Stimulated activated CD4-positive, alpha-beta T cell treated with anti-CD3 and anti-CD28 coated beads, Interleukin-1b, Interleukin-23, amount 100 ng/mL, for 4 hours (primary cell): ENCODE data around the gene NUFIP2.
A peak's percentile ranks its signal among the peaks of the same experiment; 100 is the strongest.
"Not testable (repeated sequence)": the region's sequence is repeated elsewhere in the genome, so short reads cannot be mapped to it uniquely, and the experiment has no call there.

ENCODE experiments used
- DNase-seq, 2 donors: peaks; one replicate each; pipeline ENCODE4 v3.0.0-alpha.2; 2020; ENCODE audit warnings: low read depth in 2 of 2

Gene NUFIP2, protein sequence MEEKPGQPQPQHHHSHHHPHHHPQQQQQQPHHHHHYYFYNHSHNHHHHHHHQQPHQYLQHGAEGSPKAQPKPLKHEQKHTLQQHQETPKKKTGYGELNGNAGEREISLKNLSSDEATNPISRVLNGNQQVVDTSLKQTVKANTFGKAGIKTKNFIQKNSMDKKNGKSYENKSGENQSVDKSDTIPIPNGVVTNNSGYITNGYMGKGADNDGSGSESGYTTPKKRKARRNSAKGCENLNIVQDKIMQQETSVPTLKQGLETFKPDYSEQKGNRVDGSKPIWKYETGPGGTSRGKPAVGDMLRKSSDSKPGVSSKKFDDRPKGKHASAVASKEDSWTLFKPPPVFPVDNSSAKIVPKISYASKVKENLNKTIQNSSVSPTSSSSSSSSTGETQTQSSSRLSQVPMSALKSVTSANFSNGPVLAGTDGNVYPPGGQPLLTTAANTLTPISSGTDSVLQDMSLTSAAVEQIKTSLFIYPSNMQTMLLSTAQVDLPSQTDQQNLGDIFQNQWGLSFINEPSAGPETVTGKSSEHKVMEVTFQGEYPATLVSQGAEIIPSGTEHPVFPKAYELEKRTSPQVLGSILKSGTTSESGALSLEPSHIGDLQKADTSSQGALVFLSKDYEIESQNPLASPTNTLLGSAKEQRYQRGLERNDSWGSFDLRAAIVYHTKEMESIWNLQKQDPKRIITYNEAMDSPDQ

DNA sequence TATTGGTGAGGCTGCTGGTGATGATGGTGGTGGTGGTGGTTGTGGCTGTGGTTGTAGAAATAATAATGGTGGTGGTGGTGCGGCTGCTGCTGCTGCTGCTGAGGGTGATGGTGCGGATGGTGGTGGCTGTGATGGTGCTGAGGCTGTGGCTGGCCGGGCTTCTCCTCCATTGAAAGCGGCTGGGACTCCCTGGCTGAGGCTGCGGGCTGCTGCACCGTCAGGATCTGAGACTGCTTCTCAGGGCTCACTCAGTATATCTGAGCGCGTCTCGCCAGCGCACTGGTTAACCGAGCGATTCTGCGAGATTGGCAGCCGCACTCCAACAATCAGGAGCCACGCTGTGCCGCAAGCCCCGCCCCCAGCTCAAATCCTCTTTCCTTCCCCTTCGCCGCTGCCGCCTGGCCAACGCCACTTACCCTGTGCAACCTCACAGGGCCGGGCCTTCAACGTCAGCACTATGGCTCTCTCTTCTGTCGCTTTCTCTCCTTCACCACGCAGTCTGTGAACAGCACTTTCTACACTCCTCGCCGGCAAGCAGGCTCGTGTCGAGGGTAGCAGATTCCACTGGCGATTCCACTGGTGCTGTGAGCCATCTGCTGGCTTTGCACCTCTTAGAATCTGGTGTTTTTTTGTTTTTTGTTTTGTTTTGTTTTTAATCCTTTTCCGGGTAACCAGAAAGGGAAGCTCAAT, at the start of gene NUFIP2:
Gene NUFIP2 (minus strand): TSS at position 259 of the 690 bp plus-strand sequence. CDS start 89 bp downstream, at position 170.
- peak; percentile 96 to 98 for DNase-seq

DNA sequence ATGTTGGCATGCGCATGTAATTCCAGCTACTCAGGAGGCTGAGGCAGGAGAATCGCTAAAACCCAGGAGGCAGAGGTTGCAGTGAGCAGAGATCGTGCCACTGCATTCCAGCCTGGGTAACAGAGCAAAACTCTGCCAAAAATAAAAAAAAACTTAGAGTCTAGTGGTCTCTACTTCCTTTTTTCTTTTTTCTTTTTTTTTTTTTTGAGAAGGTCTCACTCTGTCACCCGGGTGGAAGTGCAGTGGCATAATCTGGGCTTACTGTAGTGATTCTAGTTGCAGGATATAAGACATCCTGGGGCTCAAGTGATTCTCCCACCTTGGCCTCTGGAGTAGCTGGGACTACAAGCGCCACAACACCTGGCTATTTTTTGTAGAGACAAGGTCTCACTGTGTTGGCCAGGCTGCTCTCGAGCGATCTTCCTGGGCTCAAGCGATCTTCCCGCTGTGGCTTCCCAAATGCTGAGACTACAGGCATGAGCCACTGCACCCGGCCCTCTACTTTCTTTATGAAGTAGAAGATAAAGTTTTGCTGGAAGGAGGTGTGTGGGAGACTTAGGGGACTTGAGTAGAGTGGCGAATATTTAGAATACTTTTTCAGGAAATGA, 48.3 kb upstream of the NUFIP2 start:
- DNase-seq = no peak

- DNase-seq = no peak
These were observed 47.8 kb upstream of the NUFIP2 start for GRCh38 chr17:29341726-29342125.

- not testable (repeated sequence) for DNase-seq
These were observed 45.1 kb upstream of the NUFIP2 start for GRCh38 chr17:29339016-29339415.

DNA sequence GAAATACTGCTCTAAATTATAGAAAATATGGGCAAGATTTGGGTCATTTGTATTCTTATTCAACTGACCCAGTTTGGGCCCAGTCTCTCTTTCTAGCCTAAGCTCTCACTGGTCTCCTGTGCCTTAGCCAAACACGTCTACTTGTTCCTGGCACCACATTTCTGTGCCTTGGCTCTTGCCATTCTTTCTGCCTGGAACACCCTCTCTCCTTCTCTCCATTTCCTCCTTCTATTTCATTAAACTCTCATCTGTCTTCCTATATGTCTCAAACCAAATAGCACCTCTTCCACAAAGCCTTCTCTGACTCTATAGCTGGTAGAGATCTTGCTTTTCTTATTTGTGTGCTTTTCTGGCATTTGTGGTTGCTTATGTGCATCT, 37.7 kb upstream of the NUFIP2 start:
- no peak for DNase-seq

GRCh38 chr17:29331075-29331707, 37.2 kb upstream of the NUFIP2 start:
- no peak for DNase-seq

GRCh38 chr17:29327412-29327811, 33.5 kb upstream of the NUFIP2 start:
- DNase-seq = no peak

DNA sequence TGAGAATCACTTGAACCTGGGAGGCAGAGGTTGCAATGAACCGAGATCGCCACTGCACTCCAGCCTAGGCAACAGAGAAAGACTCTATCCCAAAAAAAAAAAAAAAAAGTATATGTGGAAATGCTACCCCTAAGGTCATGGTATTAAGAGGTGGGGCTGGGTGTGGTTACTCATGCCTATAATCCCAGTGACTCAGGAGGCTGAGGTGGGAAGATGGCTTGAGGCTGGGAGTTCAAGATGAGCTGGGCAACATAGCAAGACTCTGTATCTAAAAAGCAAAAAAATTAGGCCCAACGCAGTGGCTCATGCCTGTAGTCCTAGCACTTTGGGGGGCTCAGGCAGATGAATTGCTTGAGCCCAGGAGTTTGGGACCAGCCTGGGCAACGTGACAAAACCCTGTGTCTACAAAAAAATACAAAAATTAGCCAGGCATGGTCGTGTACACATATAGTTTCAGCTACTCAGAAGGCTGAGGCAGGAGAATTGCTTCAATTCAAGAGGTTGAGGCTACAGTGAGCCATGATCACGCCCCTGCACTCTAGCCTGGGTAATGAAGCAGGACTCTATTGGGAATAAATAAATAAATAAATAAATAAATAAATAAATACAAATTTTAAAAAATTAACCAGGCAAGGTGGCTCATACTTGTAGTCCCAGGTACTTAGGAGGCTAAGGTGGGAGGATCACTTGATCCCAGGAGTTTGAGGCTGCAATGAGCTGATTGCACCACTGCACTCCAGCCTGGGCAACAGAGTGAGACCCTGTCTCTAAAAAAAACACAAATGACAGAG, 32.3 kb upstream of the NUFIP2 start:
- DNase-seq = no peak

DNA sequence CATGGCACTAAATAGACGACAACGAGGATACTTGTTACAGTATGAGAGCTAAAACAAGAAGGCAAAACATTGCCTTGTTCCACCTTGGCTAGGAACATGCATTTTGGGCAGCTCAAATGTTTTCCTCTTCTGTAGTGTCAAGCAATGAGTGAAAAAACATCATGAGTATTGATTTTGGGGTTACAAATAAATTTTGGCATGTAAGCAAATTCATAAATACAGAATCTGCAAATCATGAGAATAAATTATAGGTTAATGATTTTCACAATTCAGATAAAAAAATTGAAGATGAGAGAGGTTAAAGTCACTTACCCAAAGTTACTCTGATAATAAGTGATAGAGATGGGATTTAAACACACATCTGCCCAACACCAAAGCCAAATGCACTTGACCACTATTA, 28.4 kb upstream of the NUFIP2 start:
- DNase-seq = no peak

DNA sequence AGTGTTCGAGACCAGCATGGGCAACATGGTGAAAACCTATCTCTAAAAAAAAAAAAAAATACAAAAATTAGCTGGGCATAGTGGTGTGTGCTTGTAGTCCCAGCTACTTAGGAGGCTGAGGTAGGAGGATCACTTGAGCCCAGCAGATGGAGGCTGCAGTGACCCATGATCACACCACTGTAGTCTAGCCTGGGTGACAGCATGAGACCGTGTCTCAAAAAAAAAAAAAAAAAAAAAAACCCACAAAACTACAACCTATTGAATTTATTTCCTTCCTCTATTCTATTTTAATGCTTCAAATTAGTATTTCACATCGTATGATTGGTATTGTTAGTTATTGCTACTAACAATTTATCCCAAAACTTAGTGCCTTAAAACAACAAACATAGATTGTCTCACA, 9.4 kb upstream of the NUFIP2 start:
- DNase-seq = no peak

DNA sequence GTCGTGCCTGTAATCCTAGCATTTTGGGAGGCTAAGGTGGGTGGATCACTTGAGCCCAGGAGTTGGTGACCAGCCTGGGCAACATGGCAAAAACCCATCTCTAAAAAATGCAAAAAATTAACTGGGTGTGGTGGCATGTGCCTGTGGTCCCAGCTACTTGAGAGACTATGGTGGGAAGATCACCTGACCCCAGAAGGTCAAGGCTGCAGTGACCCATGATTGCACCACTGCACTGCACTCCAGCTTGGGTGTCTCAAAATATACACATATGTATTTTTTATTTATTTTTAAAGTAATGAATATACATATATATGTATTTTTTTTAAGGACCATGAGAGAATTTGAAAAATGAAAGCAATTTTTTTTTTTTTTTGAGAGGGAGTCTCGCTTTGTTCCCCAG, 5.1 kb upstream of the NUFIP2 start:
- DNase-seq = no peak

GRCh38 chr17:29295420-29295819, 1.5 kb upstream of the NUFIP2 start:
- no peak for DNase-seq

DNA sequence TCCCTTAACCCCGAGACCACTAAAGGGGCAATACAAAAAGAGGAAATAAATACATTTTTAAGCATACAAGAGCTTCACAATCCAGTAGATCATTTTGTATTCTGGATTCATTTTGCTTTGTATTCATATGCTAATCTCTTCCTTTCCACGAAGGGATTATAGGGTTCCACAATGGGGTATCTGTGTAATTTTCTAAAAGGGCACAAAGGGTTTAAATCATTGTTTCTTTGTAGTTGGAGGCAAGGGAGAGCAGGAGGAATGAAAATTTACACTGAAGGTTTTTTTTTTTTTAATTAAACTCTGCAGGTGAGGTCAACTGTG, 592 bp upstream of the NUFIP2 start:
- DNase-seq = no peak

DNA sequence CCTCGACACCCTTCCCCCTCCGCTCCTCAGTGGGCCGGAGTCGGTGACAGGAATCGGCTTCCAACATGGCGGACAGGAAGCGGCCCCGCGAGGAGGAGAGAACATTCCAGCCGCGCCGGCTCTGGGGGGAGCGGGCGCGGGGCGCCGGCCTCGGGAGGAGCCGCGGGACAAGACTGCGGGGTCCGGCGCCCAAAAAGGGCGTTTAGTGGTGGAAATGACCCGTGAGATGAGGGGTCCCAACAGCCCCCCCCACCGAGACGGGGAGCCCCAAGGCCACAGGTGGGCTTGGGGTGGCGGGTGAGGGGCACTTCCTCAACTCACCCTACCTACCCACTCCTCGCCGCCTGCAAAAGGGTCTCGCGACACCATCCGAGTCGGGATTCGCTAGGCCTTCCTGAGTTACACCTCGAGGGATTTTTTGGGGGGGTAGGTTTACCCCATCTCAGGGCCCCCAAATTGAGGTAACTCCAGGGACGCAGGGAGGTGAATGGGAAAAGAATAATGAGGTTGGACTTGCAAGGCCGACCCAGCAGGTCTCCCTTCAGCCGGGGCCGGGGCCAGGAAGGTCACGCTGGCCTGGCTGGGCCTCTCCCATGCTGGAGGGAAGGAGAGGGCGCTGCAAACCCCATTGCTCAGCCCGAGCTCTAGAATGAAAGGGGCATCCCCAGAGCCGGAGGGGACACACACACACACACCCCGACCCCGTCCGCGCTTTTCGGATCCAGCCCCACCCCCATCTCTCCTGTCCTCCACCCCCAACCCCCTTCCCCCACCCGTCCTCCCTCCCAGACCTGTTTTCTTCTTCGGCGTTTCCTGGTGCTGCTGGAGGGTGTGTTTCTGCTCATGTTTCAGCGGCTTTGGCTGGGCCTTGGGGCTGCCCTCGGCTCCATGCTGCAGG, 707 bp downstream of the NUFIP2 start:
- DNase-seq = peak; percentile 35 to 54

GRCh38 chr17:29292071-29292991, 1.6 kb downstream of the NUFIP2 start:
- DNase-seq = peak; percentile 41 to 42

- DNase-seq = no peak
These were observed 2.7 kb downstream of the NUFIP2 start for GRCh38 chr17:29291163-29291752.

DNA sequence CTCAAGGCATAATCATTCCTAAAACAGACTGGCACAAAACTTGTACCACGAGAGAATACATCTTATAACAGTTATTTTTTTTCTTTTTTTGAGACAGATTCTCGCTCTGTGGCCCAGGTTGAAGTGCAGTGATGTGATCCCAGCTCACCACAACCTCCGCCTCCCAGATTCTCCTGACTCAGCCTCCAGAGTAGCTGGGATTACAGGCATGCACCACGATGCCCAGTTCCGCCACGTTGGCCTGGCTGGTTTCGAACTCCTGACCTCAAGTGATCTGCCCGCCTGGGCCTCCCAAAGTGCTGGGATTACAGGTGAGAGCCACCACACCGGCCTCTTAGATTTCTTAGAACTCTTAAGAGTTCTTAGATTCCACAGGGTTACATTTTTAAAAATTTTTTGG, 4.1 kb downstream of the NUFIP2 start:
- DNase-seq = no peak

DNA sequence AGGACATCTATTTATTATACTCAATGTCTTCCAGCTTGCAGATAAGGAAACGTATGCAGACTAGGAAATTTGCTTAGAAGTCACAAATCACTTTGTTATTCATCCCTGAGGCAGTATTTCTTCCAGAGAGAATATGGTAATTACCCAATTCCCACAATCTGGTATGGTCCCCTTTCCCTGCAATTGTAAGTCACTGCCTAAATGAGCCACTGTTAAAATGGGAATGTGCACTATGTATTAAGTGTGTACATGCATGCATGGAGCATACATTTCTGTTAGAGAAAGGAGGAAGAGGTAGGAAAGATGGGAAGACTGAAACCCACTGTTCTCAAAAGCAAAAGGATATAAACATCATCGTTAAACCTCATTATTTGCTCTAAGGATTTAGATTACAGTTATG, 10.0 kb downstream of the NUFIP2 start:
- DNase-seq = no peak

DNA sequence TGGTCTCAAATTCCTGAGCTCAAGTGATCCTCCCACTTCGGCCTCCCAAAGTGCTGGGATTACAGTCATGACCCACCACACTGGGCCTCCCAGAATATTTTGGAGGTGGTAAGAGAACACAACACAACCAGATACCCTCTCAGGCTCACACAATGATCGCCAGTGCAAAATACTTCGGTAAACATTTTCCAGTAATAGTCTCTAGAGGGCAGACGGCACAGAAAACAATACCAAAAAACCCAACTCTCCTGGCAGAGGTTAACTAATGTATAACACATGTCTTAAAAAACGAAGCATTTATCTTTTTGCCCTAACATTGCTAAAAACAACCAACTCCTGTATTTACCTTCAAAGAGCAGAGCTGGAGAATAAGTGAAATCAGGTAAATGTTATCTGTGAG, 10.5 kb downstream of the NUFIP2 start:
- no peak for DNase-seq
